ENCODE results near the gene CDH19.

CDH19 gene

DNA sequence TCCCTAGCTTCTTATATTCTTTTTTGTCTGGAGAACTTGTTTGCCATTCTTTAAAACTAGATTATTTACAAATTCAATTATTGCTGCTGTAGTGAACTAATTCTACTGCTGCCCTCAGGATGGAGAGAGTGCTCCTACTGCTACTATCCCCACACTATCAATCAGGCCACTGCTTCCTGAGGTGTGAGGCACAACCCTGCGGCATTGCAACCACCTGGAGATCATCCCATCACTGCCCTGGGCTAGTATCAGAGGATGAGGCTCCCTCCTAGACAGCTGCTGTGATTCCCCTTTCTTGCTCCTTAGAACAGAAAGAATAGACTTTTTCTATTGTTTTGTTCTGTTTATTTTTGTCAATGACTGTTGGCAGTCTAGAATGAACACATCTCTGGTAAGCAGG lies 146.6 kb downstream of the CDH19 start:
- no peak for DNase-seq (ENCODE audit: low read depth in 2 of 2)
